ENCODE results near the gene UNC79.
"Not testable (repeated sequence)": the region's sequence is repeated elsewhere in the genome, so short reads cannot be mapped to it uniquely, and the experiment has no call there.

Gene UNC79

DNA sequence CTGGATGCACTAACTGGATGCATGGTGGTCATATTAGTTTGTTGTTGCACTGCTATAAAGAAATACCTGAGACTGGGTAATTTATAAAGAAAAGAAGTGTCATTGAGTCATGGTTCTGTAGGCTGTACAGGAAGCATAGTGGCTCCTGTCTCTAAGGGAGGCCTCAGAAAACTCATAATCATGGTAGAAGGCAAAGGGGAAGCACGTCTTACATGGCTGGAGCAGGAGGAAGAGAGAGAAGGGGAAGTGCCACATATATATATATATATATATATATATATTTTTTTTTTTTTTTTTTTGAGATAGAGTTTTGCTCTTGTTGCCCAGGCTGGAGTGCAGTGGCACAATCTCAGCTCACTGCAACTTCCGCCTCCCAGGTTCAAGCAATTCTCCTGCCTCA lies 62.9 kb downstream of the UNC79 start:
- DNase-seq (ENCODE audit: low read depth): not testable (repeated sequence)

DNA sequence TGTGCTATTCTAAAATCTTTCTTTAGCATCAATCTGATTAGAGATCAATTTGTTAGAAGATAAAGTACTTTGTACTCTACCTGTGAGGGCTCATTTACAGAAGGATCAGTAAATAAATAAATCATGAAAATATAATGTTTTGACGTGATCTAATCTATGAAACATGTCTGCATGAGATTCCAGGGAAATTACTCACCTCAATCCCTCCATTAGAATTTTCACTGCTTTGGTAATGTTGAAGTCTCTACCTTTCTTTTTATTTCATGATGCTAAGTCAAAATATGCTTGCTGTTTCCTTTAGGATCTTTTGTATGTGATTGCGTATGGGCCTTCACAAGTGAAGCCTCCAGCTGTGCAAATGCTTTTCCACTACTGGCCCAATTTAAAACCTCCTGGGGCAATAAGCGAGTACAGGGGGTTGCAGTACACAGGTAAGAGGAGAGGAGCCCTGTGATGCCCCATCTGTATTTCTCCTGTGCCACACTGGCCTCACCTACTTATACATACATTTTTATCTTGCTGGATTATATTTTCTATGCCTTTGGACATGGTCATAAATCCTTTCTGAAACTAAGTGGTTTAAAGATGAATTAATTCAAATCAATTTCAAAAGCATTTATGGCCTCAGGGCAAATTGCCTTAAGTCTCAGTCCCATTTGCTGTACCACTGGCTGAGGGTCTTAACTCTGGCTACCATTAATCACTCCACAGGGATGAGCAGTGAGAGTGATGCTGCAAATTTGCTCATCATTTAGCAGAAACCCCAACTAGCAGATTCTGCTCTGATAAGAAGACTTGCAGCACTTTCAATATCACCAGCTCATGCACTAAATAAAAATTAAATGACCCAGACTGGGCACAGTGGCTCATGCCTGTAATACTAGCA lies 66.4 kb downstream of the UNC79 start:
- DNase-seq (ENCODE audit: low read depth): no peak

- DNase-seq (ENCODE audit: low read depth): no peak
Observed at GRCh38 chr14:93510056-93510455, 79.3 kb downstream of the UNC79 start.

DNA sequence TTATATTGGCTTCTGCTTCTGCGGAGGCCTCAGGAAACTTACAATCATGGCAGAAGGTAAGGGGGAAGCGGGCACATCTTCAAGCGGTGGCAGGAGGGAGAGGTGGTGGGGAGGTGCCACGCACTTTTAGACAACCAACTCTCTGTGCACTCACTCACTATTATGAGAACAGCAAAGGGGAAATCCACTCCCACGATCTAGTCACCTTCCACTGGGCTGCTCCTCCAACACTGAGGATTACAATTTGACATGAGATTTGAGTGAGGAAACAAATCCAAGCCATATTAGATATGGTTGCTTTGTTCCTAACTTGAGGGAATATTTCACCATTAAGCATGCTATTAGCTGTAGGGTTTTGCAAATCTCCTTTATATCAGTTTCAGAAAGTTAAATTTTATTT lies 80.3 kb downstream of the UNC79 start:
- no peak for DNase-seq (ENCODE audit: low read depth)

GRCh38 chr14:93520053-93520607 lies 89.4 kb downstream of the UNC79 start:
- no peak for DNase-seq (ENCODE audit: low read depth)

GRCh38 chr14:93522221-93522620 lies 91.5 kb downstream of the UNC79 start:
- no peak for DNase-seq (ENCODE audit: low read depth)

- DNase-seq (ENCODE audit: low read depth): not testable (repeated sequence)
Observed at GRCh38 chr14:93525216-93525615, 94.5 kb downstream of the UNC79 start.

DNA sequence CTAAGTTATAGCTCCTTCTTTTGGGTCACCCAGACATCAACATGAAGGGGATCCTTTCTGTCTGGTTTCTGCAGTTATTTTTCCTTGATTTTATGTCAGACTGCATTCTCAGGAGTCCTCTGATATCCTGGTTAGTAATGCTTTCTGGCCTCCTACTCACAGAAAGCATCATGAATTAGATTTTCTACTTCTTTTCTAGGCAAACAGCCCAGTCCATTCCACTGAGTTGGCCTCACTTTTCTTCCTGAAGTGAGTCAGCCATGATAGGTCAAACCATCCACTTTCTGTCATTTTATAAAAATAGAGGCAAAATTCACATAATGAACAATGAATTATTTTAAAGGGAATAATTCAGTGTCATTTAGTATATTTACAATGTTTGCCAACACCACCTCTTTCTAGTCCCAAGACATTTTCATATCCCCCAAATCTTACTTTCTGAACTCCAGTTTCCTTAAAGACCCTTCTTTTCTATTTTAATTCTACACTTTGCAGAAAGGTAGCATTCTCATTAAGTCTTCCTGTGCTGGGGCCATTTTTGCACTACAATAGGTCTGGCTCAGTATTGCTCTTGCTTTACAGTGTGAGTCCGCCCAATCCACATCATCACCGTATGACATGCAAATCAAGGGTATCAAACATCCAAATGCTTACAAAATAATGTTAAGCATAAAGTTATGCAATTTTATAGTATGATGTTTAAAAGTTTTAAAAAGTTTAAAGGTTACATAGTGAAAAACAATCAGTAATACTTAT lies 95.1 kb downstream of the UNC79 start:
- no peak for DNase-seq (ENCODE audit: low read depth)

- DNase-seq (ENCODE audit: low read depth): no peak
Observed at GRCh38 chr14:93527203-93527607, 96.5 kb downstream of the UNC79 start.

GRCh38 chr14:93528884-93529558 lies 98.3 kb downstream of the UNC79 start:
- DNase-seq (ENCODE audit: low read depth): no peak

DNA sequence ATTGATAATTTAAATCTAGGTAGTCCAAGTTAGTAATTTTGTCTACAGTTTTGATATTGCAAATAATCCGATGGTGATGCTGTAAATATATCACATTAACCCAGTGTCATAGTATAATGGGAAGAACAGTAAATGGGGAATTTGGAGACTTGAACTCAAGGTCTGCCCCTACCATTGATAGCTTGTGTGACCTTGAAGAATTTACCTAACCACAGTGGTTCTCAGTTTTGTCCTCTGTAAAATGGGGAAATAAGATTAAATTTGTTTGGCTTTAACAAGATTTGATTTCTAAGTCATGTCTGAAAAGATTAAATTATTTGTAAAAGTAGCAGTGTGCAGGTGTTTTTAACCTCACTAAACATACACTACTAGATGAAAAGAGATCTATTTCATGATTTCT lies 100.9 kb downstream of the UNC79 start:
- no peak for DNase-seq (ENCODE audit: low read depth)

GRCh38 chr14:93532541-93532940 lies 101.8 kb downstream of the UNC79 start:
- no peak for DNase-seq (ENCODE audit: low read depth)

DNA sequence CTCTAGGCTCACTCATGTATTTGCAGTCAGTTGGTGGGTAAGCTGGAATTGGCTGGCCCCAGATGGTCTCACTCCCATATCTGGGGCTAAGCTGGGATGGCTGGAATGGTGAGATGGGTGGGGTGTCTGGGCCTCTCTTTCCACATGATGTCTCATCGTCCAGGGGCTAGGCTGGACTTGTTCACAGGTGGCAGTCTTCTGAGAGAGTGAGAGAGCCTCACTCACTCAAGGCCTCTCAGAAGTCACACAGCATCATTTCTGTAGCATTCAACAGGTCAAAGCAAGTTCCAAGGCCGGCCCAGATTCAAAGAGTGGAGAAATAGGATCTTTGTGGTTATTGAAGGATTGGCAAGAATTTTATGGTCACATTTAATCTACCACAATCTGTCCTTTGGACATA lies 102.7 kb downstream of the UNC79 start:
- DNase-seq (ENCODE audit: low read depth): no peak

GRCh38 chr14:93533842-93534241 lies 103.1 kb downstream of the UNC79 start:
- DNase-seq (ENCODE audit: low read depth): no peak

GRCh38 chr14:93535537-93535936 lies 104.8 kb downstream of the UNC79 start:
- DNase-seq (ENCODE audit: low read depth): no peak

DNA sequence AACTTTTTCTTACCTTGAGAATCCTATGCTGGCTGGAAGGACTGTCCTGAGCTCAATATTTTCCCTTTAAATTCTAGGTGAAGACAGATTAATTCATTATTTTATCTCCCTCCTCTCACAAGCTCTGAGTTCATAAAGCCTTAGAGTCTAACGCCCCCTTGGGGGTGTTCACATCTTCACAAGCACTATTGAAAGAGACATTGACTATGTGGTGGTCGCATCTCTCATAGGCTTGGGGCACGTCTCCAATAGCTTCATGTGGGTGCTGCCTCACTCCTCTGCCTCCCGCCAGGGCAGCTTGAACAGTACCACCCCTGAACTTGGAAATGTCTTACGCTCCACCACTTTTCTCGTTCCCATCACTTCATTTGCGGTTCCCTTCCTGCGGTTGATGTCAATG lies 106.2 kb downstream of the UNC79 start:
- no peak for DNase-seq (ENCODE audit: low read depth)

GRCh38 chr14:93537951-93538350 lies 107.2 kb downstream of the UNC79 start:
- DNase-seq (ENCODE audit: low read depth): no peak

DNA sequence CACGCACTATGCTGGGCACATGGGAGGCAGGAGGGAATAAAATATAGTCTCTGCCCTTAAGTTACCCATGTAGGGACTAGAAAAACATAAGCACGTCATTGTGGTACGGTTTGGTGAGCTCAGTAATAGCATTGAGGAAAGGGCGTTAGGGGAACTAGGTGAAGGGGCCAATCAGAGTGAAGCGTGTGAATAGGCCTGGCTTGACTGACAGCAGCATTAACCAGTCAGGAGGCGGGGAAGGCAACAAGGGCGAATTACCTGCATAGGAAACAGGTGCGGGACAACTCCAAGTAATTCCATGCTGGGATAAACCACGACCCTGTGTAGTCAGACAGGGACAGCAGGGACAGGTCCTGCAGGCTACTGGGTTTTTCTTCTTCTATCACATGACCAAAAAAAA lies 107.7 kb downstream of the UNC79 start:
- no peak for DNase-seq (ENCODE audit: low read depth)

- DNase-seq (ENCODE audit: low read depth): no peak
Observed at GRCh38 chr14:93540235-93540634, 109.5 kb downstream of the UNC79 start.

DNA sequence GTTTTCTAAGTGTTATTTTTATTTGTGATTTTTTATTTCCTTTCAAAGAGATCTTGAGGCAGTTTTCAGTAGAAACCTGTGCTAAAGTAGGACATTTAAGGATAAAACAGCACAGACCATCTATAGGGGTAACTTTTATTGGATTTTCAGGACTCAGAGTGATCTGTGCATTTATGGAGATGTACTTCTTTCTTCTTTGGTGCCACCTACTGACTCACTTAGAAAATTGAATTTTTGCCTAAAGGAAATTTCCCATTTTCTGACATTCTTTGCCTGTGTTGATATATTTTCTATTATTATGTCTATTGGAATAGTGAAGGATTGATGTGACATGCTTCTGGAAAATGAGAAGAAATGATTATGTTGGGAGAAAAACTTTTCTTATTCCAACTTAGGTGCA lies 113.0 kb downstream of the UNC79 start:
- no peak for DNase-seq (ENCODE audit: low read depth)

DNA sequence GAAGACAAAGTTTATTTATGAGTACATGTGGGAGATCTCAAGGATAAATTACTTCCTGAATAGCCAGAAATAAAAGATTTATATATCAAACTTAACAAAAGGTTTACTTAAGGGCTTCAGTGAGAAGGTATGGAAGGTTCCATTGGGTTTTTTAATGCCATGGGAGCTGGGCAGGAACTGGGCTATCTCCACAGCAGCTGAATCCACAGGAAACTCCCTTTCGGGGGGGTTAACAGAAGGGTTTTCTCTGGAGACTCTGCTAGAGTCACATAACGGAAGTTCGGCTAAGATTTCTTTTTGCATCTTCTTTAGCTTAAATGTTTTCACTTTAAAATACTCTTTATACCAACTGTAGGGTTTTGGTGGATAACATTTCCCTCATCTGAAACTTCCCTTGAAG lies 113.5 kb downstream of the UNC79 start:
- no peak for DNase-seq (ENCODE audit: low read depth)

DNA sequence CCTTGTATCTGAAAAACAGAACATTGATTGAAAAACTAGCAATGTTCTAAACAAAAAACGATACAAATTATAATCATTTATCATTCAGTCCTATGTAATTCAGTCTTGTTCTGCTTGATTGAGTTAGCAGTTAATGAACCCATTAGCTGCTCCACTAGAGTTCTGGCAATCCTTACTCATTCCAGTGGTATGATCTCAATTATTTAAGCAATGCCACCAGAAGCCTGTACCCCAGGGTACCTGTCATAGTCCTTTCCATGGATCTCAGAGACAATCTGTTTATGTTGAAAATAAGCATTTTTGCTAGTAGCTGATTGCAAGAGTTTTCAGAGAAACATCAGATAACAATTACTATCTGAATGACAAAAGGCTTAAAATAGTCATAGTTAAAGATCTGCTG lies 115.9 kb downstream of the UNC79 start:
- DNase-seq (ENCODE audit: low read depth): no peak

Measured in stimulated activated CD8-positive, alpha-beta memory T cell treated with anti-CD3 and anti-CD28 coated beads, Interleukin-12 subunit alpha, Interleukin-12 subunit beta, amount 100 ng/mL, for 4 hours (primary cell).